Prostate gland (tissue), 2 donors: Measurements from ENCODE around the gene SAP30L. TPM values are rescaled to one million over a fixed set of nuclear protein-coding genes. Genes with fewer than 3 reads are reported as not detected.

ENCODE experiments used
- DNase-seq: peaks from one replicate; pipeline ENCODE4 v3.0.0-alpha.2; 2019; ENCODE audit warnings: low spot score
- H3K27ac ChIP-seq, 2 donors: fragments of 200-600 bp; sonication (generic); 2 replicates each; pipeline ENCODE4 v1.5.1; 2017 to 2019
- H3K27me3 ChIP-seq: fragments of 200-600 bp; sonication (generic); replicated peaks from 2 replicates; pipeline ENCODE4 v1.5.1; 2019; ENCODE audit not compliant: insufficient read depth
- H3K36me3 ChIP-seq, 2 donors: fragments of 200-600 bp; sonication (generic); 1 replicate in 1 of 2; 2 replicates in 1 of 2; pipeline versions ENCODE4 v1.5.1 to v1.8.1; 2017 to 2019
- H3K4me1 ChIP-seq: fragments of 200-600 bp; sonication (generic); replicated peaks from 2 replicates; pipeline ENCODE4 v1.5.1; 2019
- H3K4me3 ChIP-seq, 2 donors: fragments of 200-600 bp; sonication (generic); 2 replicates each; pipeline ENCODE4 v1.5.1; 2017 to 2019
- H3K9me3 ChIP-seq: fragments of 200-600 bp; sonication (generic); 2 replicates; pipeline ENCODE4 v1.5.1; 2017
- POLR2A ChIP-seq: fragments of 450-650 bp; IDR thresholded peaks from one replicate; pipeline ENCODE4 v1.6.1; 2016; ENCODE audit warnings: antibody characterized with exemption, mild to moderate bottlenecking
- POLR2AphosphoS5 ChIP-seq: sonication (generic); formaldehyde crosslinking; IDR thresholded peaks from one replicate; pipeline ENCODE4 v1.6.1; 2017; ENCODE audit warnings: antibody characterized with exemption
- WGBS: methylation state at CpG from one replicate; pipeline ENCODE4 v1.1.5; 2018; 5-methylcytosine and 5-hydroxymethylcytosine counted together
- intact Hi-C: fragments of 100-400 bp; cut with DNase I; formaldehyde crosslinking; loops from one replicate; pipeline ENCODE4 v1.14.2; 2022
- total RNA-seq, 2 donors: library from RNA; depleted of rRNA; stranded (reverse); fragments of >200 nt; gene quantifications; one replicate each; pipeline ENCODE4 v1.1.0, GENCODE V29; 2016
- TF ChIP-seq, protein P1 (sequence below), 4 experiments: fragments of 200-600 bp in 2 of 4; fragments of 450-650 bp in 2 of 4; sonication (generic) in 2 of 4; IDR thresholded peaks; 1 replicate in 3 of 4; 2 replicates in 1 of 4; pipeline ENCODE4 v1.5.1; 2016 to 2019; ENCODE audit warnings: antibody characterized with exemption in 4 of 4, mild to moderate bottlenecking in 2 of 4, moderate library complexity in 2 of 4

Gene SAP30L
- total RNA-seq, 2 donors from 2014 or later = 33.8 to 35.9 TPM

GRCh38 chr5:154501566-154501965 lies 55.8 kb downstream of the SAP30L start:
- Histone ChIP-seq H3K9me3 (no peaks in the 10 kb centered on the region), H3K4me1 (no peaks in the 10 kb centered on the region), H3K27ac (no peak overlapping the region), H3K36me3 (no peaks in the 10 kb centered on the region), H3K27me3 (no peaks in the 10 kb centered on the region), H3K4me3 (no peak overlapping the region)
- no peak for TF ChIP-seq POLR2A
- no peak for TF ChIP-seq POLR2AphosphoS5
- TF ChIP-seq, protein P1, sequence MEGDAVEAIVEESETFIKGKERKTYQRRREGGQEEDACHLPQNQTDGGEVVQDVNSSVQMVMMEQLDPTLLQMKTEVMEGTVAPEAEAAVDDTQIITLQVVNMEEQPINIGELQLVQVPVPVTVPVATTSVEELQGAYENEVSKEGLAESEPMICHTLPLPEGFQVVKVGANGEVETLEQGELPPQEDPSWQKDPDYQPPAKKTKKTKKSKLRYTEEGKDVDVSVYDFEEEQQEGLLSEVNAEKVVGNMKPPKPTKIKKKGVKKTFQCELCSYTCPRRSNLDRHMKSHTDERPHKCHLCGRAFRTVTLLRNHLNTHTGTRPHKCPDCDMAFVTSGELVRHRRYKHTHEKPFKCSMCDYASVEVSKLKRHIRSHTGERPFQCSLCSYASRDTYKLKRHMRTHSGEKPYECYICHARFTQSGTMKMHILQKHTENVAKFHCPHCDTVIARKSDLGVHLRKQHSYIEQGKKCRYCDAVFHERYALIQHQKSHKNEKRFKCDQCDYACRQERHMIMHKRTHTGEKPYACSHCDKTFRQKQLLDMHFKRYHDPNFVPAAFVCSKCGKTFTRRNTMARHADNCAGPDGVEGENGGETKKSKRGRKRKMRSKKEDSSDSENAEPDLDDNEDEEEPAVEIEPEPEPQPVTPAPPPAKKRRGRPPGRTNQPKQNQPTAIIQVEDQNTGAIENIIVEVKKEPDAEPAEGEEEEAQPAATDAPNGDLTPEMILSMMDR (IDR thresholded peaks at IDR 0.05) = no peak
- no peak for DNase-seq
- intact Hi-C loops = no loop called here
- WGBS = 31% methylated on average over 2 of the region's 2 CpGs

DNA sequence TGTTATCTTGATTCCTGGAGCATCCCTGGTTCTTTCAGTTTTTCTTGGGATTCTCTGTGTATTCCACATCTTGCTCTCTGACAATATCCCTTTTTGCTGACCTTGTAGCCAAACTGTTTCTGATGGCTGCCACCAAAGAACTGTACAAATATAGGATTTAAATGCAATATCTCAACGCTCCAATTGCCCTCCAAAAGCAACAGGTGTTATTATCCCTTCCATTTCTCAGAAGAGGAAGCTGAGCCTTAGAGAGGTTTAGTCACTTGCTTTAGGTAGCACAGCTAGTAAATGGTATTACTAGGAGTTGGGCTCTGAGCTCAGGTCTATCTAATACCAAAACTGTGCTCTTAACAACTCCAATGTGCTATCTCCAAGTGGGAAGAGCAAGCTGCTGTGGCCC lies 56.4 kb downstream of the SAP30L start:
- 100% methylated on average over 1 of the region's 1 CpG for WGBS
- intact Hi-C loops = no loop called here
- no peak for TF ChIP-seq POLR2AphosphoS5
- no peak for TF ChIP-seq POLR2A
- TF ChIP-seq, protein P1 (IDR thresholded peaks at IDR 0.05) = no peak

DNA sequence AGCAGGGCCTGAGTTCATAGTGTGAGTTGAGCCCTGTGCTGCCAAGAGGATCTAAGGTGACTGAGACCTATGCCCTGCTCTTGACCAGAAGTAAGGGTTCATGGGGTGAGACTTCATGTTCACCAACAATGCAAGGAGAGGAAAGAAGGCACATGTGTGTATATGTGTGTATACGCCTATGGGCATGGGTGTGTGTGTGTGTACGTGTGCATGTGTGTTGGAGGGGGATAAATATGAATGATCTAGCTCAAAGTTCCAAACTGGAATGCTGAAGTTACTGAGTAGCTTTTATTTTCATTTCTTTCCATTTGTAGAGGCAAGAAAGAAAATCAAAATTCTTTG lies 57.9 kb downstream of the SAP30L start:
- no peaks in the 10 kb centered on the region for H3K9me3 ChIP-seq
- H3K36me3 ChIP-seq = no peaks in the 10 kb centered on the region
- intact Hi-C loops = no loop called here
- no peaks in the 10 kb centered on the region for H3K27me3 ChIP-seq
- no peak overlapping the region for H3K4me3 ChIP-seq
- TF ChIP-seq, protein P1 (IDR thresholded peaks at IDR 0.05) = no peak
- no peak for TF ChIP-seq POLR2AphosphoS5
- TF ChIP-seq POLR2A = no peak
- no peaks in the 10 kb centered on the region for H3K4me1 ChIP-seq
- H3K27ac ChIP-seq = no peak overlapping the region
- no peak for DNase-seq
- WGBS = 95% methylated on average over 2 of the region's 2 CpGs

More for the DNA sequence above, 56.4 kb downstream of the SAP30L start:
- H3K4me1 ChIP-seq = no peaks in the 10 kb centered on the region
- no peak overlapping the region for H3K4me3 ChIP-seq
- H3K9me3 ChIP-seq = no peaks in the 10 kb centered on the region
- no peaks in the 10 kb centered on the region for H3K36me3 ChIP-seq
- no peak for DNase-seq
- no peaks in the 10 kb centered on the region for H3K27me3 ChIP-seq
- H3K27ac ChIP-seq = no peak overlapping the region

DNA sequence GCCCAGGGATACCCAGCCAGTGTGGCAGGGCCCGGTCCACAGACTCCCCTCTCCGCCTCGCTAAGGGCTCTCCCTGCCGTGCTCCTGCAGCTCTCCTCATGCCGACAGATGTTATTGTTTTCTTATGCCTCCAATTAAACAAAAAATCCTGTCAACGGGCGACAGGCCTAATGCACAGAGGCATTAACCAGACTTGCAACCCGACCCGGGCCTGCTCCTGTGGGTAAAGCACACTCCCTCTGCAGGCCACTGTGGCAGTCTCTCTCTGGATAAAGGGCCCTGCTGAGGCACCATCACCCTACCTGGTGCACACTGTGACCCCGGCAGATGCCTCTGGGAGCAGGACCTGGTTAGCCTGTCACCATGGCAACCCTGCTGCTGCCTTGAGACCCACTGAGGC lies 59.8 kb downstream of the SAP30L start:
- Histone ChIP-seq H3K4me3 (no peak overlapping the region), H3K9me3 (no peaks in the 10 kb centered on the region), H3K27ac (no peak overlapping the region), H3K27me3 (no peaks in the 10 kb centered on the region), H3K36me3 (no peaks in the 10 kb centered on the region), H3K4me1 (no peaks in the 10 kb centered on the region)
- DNase-seq = no peak
- intact Hi-C loops = no loop called here
- TF ChIP-seq, protein P1 (IDR thresholded peaks at IDR 0.05) = no peak
- no peak for TF ChIP-seq POLR2A
- no peak for TF ChIP-seq POLR2AphosphoS5
- 59% methylated on average over 10 of the region's 10 CpGs for WGBS

- no peaks in the 10 kb centered on the region for H3K9me3 ChIP-seq
- H3K4me3 ChIP-seq = no peak overlapping the region
- no peaks in the 10 kb centered on the region for H3K36me3 ChIP-seq
- WGBS = 90% methylated on average over 8 of the region's 8 CpGs
- no peaks in the 10 kb centered on the region for H3K4me1 ChIP-seq
- no peak for TF ChIP-seq POLR2A
- TF ChIP-seq, protein P1 (IDR thresholded peaks at IDR 0.05) = no peak
- TF ChIP-seq POLR2AphosphoS5 = no peak
- H3K27me3 ChIP-seq = no peaks in the 10 kb centered on the region
- intact Hi-C loops = no loop called here
- H3K27ac ChIP-seq = no peak overlapping the region
- no peak for DNase-seq
Observed at GRCh38 chr5:154506049-154506715, 60.4 kb downstream of the SAP30L start.
